LNCaP clone FGC (cell line): ENCODE results near the gene KIAA0040.

Source experiments
- DNase-seq: peaks from one replicate; pipeline ENCODE4 v3.0.0-alpha.2; 2011; ENCODE audit warnings: low read depth
- H3K4me3 ChIP-seq: 2 replicates; pipeline ENCODE4 v1.5.1; 2011; ENCODE audit warnings: mild to moderate bottlenecking, low read depth, low read length, control low read depth
- TF ChIP-seq, protein P1 (sequence below): IDR thresholded peaks from 2 replicates; pipeline ENCODE4 v1.5.1; 2012; ENCODE audit warnings: mild to moderate bottlenecking; ENCODE audit not compliant: control insufficient read depth, insufficient read depth; ENCODE audit errors: extremely low read depth

KIAA0040 gene

DNA sequence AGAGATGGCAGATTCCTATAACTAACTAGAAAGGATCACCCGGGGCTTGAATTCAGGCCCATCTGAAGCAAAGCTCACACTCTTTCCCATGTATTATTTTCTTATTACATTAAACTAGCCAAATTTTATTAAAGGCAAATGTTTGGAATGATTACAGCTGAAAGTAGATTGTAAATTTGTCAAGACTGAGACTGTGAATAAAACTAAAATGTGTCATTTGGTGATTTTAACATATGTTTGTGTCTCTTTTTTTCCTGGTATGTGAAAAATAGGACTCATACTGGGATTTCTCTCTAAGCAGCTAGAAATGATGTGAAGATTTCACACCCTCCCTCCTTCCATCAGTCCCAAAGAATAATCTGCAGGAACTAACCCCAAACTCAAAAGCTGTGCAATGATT is 19.1 kb upstream of the KIAA0040 start:
- no peak for DNase-seq
- H3K4me3 ChIP-seq = no peak overlapping the region
- TF ChIP-seq, protein P1, sequence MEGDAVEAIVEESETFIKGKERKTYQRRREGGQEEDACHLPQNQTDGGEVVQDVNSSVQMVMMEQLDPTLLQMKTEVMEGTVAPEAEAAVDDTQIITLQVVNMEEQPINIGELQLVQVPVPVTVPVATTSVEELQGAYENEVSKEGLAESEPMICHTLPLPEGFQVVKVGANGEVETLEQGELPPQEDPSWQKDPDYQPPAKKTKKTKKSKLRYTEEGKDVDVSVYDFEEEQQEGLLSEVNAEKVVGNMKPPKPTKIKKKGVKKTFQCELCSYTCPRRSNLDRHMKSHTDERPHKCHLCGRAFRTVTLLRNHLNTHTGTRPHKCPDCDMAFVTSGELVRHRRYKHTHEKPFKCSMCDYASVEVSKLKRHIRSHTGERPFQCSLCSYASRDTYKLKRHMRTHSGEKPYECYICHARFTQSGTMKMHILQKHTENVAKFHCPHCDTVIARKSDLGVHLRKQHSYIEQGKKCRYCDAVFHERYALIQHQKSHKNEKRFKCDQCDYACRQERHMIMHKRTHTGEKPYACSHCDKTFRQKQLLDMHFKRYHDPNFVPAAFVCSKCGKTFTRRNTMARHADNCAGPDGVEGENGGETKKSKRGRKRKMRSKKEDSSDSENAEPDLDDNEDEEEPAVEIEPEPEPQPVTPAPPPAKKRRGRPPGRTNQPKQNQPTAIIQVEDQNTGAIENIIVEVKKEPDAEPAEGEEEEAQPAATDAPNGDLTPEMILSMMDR = no peak

GRCh38 chr1:175210744-175211143 is 18.2 kb upstream of the KIAA0040 start:
- no peak overlapping the region for H3K4me3 ChIP-seq
- DNase-seq = no peak
- TF ChIP-seq, protein P1 = no peak

GRCh38 chr1:175209493-175209921 is 16.9 kb upstream of the KIAA0040 start:
- no peak for DNase-seq
- TF ChIP-seq, protein P1 = no peak
- H3K4me3 ChIP-seq = no peak overlapping the region

GRCh38 chr1:175208773-175209492 is 16.4 kb upstream of the KIAA0040 start:
- DNase-seq = no peak
- no peak overlapping the region for H3K4me3 ChIP-seq
- TF ChIP-seq, protein P1 = no peak

GRCh38 chr1:175207971-175208370 is 15.4 kb upstream of the KIAA0040 start:
- DNase-seq = no peak
- TF ChIP-seq, protein P1 = no peak
- H3K4me3 ChIP-seq = no peak overlapping the region

DNA sequence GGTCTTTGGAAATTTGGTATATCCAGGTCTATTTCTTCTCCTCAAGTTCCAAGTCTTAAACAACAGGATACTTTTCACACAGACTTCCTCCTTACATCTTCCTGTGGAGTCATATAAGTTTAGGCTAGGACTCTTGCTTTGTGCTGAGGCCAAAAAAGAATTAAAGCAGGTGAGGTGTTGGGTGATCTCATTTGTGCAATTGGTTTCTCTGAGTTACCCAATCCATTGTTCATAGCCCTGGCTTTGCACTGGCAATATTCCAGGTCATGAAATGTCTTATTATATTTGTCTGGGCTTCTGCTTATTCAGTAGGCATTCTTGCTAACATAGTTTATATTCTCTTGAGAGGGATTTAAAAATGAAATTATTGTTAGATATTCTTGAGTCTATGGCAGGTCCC is 14.1 kb upstream of the KIAA0040 start:
- DNase-seq = peak; percentile 54
- TF ChIP-seq, protein P1 = no peak
- no peak overlapping the region for H3K4me3 ChIP-seq

DNA sequence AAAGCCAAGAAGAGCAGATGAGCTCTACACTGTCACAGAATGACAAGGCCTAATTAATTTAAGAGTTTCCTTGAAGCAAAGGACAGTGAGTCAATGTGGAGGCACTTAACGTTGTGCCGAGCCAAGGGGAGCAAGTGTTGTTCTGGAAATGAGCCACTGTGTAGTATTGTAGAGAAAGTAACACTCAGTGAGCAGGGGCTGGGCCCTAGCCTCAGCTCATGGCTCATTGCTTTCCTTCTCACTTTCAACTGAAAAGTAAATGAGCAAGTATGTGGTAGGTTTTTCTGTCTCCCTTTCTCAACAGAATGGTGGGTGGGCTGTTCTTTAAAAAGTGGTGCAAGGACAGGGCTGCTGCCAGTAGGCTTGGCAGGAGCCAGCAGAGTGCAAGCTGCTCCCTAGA is 11.8 kb upstream of the KIAA0040 start:
- no peak for DNase-seq
- H3K4me3 ChIP-seq = no peak overlapping the region
- TF ChIP-seq, protein P1 = no peak
